IgD-negative memory B cell (primary cell): ENCODE results near the gene TUBA3D. TPM values are rescaled to one million over a fixed set of nuclear protein-coding genes. Genes with fewer than 3 reads are reported as not detected.

Source experiments
- polyA plus RNA-seq: library from polyadenylated mRNA; unstranded; fragments of 300-500 nt; fragmentation: Illumina TruSeq; gene quantifications from one replicate; pipeline ENCODE4 v1.2.3, GENCODE V29; 2021

The TUBA3D gene
- polyA plus RNA-seq, 1 donor from 2014 or later, result not detected

Other genes with a start within 250 kb of the TUBA3D start
- gene RAB6D, start 112.0 kb upstream of the TUBA3D start, polyA plus RNA-seq, result not detected
- gene MZT2A, start 16.3 kb downstream of the TUBA3D start, polyA plus RNA-seq, result 103 TPM
- gene CCDC74A, start 51.8 kb downstream of the TUBA3D start, polyA plus RNA-seq, result not detected